HEK293T (cell line): ENCODE data around the gene HDAC5.

Experiments used
- ARNT ChIP-seq: fragments of 450-650 bp; IDR thresholded peaks from 2 replicates; pipeline ENCODE4 v1.6.1; 2017; ENCODE audit warnings: mild to moderate bottlenecking
- BHLHE40 ChIP-seq: fragments of 450-650 bp; IDR thresholded peaks from 2 replicates; pipeline ENCODE4 v1.6.1; 2016; ENCODE audit warnings: mild to moderate bottlenecking, moderate library complexity, borderline replicate concordance
- ELF4 ChIP-seq: fragments of 450-650 bp; IDR thresholded peaks from 2 replicates; pipeline ENCODE4 v1.6.1; 2017; ENCODE audit warnings: antibody characterized with exemption
- FOXA1 ChIP-seq: fragments of 450-650 bp; IDR thresholded peaks from 2 replicates; pipeline ENCODE4 v1.6.1; 2016; ENCODE audit warnings: mild to moderate bottlenecking
- FOXK2 ChIP-seq: fragments of 450-650 bp; IDR thresholded peaks from 2 replicates; pipeline ENCODE4 v1.6.1; 2016; ENCODE audit warnings: mild to moderate bottlenecking
- FOXM1 ChIP-seq: fragments of 450-650 bp; IDR thresholded peaks from 2 replicates; pipeline ENCODE4 v1.6.1; 2017; ENCODE audit warnings: mild to moderate bottlenecking, borderline replicate concordance
- HDGF ChIP-seq: fragments of 450-650 bp; IDR thresholded peaks from 2 replicates; pipeline ENCODE4 v1.6.1; 2017; ENCODE audit warnings: antibody characterized with exemption, borderline replicate concordance
- LEF1 ChIP-seq: fragments of 450-650 bp; IDR thresholded peaks from 2 replicates; pipeline ENCODE4 v1.6.1; 2017; ENCODE audit warnings: mild to moderate bottlenecking, borderline replicate concordance
- NFRKB ChIP-seq: fragments of 450-650 bp; IDR thresholded peaks from 2 replicates; pipeline ENCODE4 v1.6.1; 2016; ENCODE audit warnings: mild to moderate bottlenecking, moderate library complexity
- SP1 ChIP-seq: fragments of 450-650 bp; IDR thresholded peaks from 2 replicates; pipeline ENCODE4 v1.6.1; 2017
- SUZ12 ChIP-seq: fragments of 450-650 bp; IDR thresholded peaks from 2 replicates; pipeline ENCODE4 v1.6.1; 2016; ENCODE audit warnings: mild to moderate bottlenecking
- TARDBP ChIP-seq: fragments of 450-650 bp; IDR thresholded peaks from 2 replicates; pipeline ENCODE4 v1.6.1; 2016
- ZNF384 ChIP-seq: fragments of 450-650 bp; IDR thresholded peaks from 2 replicates; pipeline ENCODE4 v1.6.1; 2016
- TF ChIP-seq, protein P1 (sequence below): fragments of 450-650 bp; IDR thresholded peaks from 2 replicates; pipeline ENCODE4 v1.6.1; 2016

DNA sequence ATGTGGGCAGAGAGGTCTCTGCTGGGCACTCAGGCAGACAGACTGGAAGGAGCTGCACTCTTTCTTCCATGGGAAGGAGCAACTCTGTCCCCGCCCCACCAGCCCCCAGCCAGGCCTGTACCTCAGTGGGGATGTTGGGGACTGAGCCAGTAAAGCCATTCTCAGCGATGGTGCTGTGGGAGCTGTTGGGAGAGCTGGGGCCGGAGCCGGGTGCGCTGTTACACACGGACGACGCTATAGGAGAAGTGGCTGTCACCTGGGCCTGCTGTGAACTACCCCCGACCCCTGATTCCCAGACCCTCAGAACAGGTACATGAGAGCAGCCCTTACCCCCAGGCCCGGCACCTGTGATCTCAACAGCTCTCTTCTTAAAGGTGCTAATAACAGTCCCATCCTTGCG, 31.4 kb downstream of the HDAC5 start:
- TF ChIP-seq SP1 (no peak), LEF1 (no peak), BHLHE40 (no peak), HDGF (no peak), SUZ12 (no peak), NFRKB (no peak), FOXM1 (no peak), TARDBP (no peak), FOXA1 (no peak), FOXK2 (no peak), ZNF384 (no peak), ELF4 (no peak), ARNT (no peak)
- TF ChIP-seq, protein P1, sequence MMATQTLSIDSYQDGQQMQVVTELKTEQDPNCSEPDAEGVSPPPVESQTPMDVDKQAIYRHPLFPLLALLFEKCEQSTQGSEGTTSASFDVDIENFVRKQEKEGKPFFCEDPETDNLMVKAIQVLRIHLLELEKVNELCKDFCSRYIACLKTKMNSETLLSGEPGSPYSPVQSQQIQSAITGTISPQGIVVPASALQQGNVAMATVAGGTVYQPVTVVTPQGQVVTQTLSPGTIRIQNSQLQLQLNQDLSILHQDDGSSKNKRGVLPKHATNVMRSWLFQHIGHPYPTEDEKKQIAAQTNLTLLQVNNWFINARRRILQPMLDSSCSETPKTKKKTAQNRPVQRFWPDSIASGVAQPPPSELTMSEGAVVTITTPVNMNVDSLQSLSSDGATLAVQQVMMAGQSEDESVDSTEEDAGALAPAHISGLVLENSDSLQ: no peak
